ENCODE measurements around the gene FBXL2.
"Not testable (repeated sequence)": the region's sequence is repeated elsewhere in the genome, so short reads cannot be mapped to it uniquely, and the experiment has no call there.

Gene FBXL2

DNA sequence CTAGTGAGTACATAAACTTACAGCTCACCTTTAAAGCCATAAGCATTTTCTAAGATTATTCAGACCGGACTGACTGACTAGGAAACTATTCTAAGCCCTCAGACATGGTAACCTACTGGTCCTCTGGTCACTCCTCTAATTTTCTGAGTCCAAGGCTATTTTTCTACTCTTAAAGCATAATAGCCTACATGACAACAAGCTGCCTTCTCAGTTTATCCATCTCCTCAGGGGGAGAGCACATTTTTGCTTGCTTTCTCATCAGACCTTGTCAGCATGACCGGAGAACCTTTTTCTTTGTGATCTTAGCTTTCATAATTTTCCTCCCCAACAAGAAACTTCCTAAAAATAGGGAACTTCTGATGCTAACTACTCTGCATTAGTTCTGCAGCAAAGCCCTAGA lies 124.5 kb downstream of the FBXL2 start:
- TF ChIP-seq, protein P1, sequence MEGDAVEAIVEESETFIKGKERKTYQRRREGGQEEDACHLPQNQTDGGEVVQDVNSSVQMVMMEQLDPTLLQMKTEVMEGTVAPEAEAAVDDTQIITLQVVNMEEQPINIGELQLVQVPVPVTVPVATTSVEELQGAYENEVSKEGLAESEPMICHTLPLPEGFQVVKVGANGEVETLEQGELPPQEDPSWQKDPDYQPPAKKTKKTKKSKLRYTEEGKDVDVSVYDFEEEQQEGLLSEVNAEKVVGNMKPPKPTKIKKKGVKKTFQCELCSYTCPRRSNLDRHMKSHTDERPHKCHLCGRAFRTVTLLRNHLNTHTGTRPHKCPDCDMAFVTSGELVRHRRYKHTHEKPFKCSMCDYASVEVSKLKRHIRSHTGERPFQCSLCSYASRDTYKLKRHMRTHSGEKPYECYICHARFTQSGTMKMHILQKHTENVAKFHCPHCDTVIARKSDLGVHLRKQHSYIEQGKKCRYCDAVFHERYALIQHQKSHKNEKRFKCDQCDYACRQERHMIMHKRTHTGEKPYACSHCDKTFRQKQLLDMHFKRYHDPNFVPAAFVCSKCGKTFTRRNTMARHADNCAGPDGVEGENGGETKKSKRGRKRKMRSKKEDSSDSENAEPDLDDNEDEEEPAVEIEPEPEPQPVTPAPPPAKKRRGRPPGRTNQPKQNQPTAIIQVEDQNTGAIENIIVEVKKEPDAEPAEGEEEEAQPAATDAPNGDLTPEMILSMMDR (IDR thresholded peaks at IDR 0.05; ENCODE audit: low read length, missing control alignments) = no peak
- no peak overlapping the region for H3K4me3 ChIP-seq (replicated peaks; ENCODE audit: low read depth, low read length)
- no peak for DNase-seq (ENCODE audit: low read depth)

DNA sequence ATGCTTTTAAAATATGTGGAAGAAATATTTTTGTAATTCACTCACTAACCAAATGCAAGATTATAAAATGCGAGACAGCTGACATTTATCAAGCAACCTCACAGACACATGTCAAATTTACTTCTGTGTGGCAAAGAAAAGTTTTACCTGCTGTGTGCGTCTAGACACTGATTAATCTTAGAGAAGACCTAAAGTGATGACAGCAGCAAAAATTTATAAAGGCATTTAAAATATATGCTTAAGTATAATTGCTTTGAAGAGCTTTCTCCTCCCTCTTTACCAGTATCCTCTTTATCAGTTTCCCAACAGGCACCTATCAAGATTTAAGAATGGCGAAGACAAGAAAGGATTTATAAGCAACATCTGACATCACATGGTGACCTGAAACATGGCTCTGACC lies 125.7 kb downstream of the FBXL2 start:
- H3K4me3 ChIP-seq (replicated peaks; ENCODE audit: low read depth, low read length) = no peak overlapping the region
- no peak for DNase-seq (ENCODE audit: low read depth)
- TF ChIP-seq, protein P1 (IDR thresholded peaks at IDR 0.05; ENCODE audit: low read length, missing control alignments) = no peak

DNA sequence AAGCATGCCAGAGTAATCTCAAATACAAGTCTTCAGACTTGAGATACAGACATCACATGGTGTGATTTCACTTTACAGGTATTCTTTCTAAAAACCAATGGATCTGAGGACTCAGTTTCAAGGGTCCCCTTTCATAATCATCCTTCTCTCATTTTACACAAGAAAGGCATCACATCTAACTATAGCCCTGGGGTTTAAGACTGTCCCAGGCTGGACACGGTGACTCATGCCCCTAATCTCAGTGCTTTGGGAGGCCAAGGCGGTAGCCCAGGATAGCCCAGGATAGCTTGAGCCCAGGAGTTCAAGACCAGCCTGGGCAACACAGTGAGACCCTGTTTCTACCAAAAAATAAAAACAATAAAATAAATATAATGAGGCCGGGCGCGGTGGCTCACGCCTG lies 126.5 kb downstream of the FBXL2 start:
- H3K4me3 ChIP-seq (replicated peaks; ENCODE audit: low read depth, low read length) = no peak overlapping the region
- TF ChIP-seq, protein P1 (IDR thresholded peaks at IDR 0.05; ENCODE audit: low read length, missing control alignments) = no peak
- no peak for DNase-seq (ENCODE audit: low read depth)

DNA sequence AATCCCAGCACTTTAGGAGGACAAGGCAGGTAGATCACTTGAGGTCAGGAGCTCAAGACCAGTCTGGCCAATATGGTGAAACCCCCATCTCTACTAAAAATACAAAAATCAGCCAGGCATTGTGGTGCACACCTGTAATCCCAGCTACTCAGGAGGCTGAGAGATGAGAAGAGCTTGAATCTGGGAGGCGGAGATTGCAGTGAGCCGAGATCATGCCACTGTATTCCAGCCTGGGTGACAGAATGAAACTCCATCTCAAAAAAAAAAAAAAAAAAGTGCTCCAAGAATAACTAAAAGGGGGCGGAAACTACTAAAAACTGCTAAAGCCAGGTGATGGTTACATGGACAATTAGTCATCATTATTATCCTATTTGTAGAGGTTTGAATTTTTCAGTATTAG lies 133.6 kb downstream of the FBXL2 start:
- H3K4me3 ChIP-seq (replicated peaks; ENCODE audit: low read depth, low read length); DNase-seq (ENCODE audit: low read depth): not testable (repeated sequence)

DNA sequence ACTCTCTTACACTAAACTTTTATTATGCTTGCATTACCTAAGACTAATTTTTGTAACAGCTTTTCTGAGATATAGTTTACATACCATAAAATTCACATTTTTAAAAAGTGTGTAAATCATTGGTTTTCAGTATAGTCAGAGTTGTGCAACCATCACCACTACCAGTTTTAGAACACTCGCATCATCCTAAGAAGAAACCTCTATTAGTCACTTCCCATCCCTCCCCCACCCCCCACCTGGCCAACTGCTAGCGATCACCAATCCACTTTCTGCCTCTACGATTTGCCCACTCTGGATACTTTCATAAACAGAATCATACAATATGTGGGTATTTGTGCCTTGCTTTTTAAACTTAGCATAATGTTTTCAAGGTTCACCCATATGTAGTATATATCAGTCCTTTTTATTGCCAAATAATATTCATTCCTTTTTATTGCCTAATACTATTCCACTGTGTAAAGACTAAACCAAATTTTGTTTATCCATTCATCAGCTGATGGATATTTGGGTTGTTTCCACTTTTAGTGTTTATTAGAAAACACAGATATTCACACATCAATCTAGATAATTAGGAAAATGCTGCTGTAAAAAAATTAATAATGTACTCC lies 139.9 kb downstream of the FBXL2 start:
- TF ChIP-seq, protein P1 (IDR thresholded peaks at IDR 0.05; ENCODE audit: low read length, missing control alignments) = no peak
- DNase-seq (ENCODE audit: low read depth) = peak; percentile 52

DNA sequence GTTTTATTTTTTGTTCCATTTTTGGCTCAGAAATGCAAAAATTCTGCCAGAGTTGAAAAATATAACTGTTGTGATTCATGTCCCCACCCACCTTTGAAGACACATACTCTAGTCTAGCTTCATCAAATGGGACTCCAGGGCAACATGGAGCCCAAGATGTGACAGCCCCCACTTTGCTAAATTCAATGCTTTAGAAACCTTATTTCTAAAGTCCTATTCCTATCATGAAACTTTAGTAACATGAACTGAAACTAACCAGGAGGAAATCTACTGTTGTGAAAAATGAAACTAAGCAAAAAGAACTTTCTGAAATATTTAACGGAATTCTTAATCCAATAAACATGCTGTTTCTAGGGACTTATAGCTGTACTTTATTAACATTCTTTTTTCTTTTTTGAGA lies 142.7 kb downstream of the FBXL2 start:
- DNase-seq (ENCODE audit: low read depth) = no peak
- H3K4me3 ChIP-seq (replicated peaks; ENCODE audit: low read depth, low read length) = no peak overlapping the region
- TF ChIP-seq, protein P1 (IDR thresholded peaks at IDR 0.05; ENCODE audit: low read length, missing control alignments) = no peak

More for the DNA sequence above, 139.9 kb downstream of the FBXL2 start:
- no peak overlapping the region for H3K4me3 ChIP-seq (replicated peaks; ENCODE audit: low read depth, low read length)

DNA sequence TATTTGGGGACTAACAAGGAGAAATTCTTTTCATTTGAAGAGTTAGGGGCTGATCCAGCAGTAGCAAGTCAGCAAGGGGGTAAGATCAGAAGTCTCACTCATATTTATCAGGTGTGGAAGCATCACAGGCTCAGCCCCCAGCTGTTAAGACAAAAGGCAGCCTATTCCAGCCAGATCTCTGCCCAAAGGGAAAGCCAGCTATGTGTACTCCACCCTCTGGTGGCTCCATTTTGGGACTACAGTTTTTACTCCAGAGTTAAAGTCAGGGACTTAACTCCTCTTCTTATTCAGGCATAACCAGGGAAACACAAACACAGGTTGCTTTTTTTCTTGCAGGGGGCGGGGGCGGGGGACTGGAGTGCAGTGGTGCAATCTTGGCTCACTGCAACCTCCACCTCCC lies 143.7 kb downstream of the FBXL2 start:
- DNase-seq (ENCODE audit: low read depth) = no peak
- TF ChIP-seq, protein P1 (IDR thresholded peaks at IDR 0.05; ENCODE audit: low read length, missing control alignments) = no peak
- no peak overlapping the region for H3K4me3 ChIP-seq (replicated peaks; ENCODE audit: low read depth, low read length)
